MCF 10A (cell line): ENCODE results near the gene POU5F1. TPM values are rescaled to one million over a fixed set of nuclear protein-coding genes. Genes with fewer than 3 reads are reported as not detected.
"Not testable (repeated sequence)": the region's sequence is repeated elsewhere in the genome, so short reads cannot be mapped to it uniquely, and the experiment has no call there.

Experiments
- BruUV-seq: library from RNA; stranded (reverse); fragments of 400-500 nt; replicated peaks from 2 replicates; lab custom pipeline; 2021; lab: Mats Ljungman, UMichigan
- CTCF ChIA-PET: fragments of 300-600 bp; sonication (Branson Sonifier 250); formaldehyde crosslinking; extraction: SDS; loops from one replicate; lab custom pipeline; 2021; ENCODE audit warnings: antibody characterized with exemption, inconsistent platforms; lab: Yijun Ruan, JAX
- POLR2A ChIA-PET: fragments of 300-600, 350-650 bp; sonication (Branson Sonifier 250); formaldehyde crosslinking; extraction: SDS; loops from one replicate; lab custom pipeline; 2020; ENCODE audit warnings: antibody characterized with exemption, inconsistent platforms; lab: Yijun Ruan, JAX
- DNase-seq: peaks from one replicate; pipeline ENCODE4 v3.0.0-alpha.2; 2018; ENCODE audit not compliant: unreplicated experiment
- H3K27ac Mint-ChIP-seq: one replicate; pipeline ENCODE4 v1.8.0; 2022; ENCODE audit warnings: mild to moderate bottlenecking, low read depth, mixed read lengths; ENCODE audit not compliant: unreplicated experiment
- H3K27me3 Mint-ChIP-seq: one replicate; pipeline ENCODE4 v1.8.0; 2022; ENCODE audit warnings: mixed read lengths; ENCODE audit not compliant: insufficient read depth, unreplicated experiment
- H3K36me3 Mint-ChIP-seq: one replicate; pipeline ENCODE4 v1.8.0; 2022; ENCODE audit warnings: mild to moderate bottlenecking, moderate library complexity, mixed read lengths; ENCODE audit not compliant: insufficient read depth, unreplicated experiment
- H3K4me1 Mint-ChIP-seq: one replicate; pipeline ENCODE4 v1.8.0; 2022; ENCODE audit warnings: mixed read lengths; ENCODE audit not compliant: insufficient read depth, unreplicated experiment
- H3K4me3 Mint-ChIP-seq: one replicate; pipeline ENCODE4 v1.8.0; 2022; ENCODE audit warnings: mild to moderate bottlenecking, moderate library complexity, mixed read lengths; ENCODE audit not compliant: unreplicated experiment
- H3K9me3 Mint-ChIP-seq: one replicate; pipeline ENCODE4 v1.8.0; 2022; ENCODE audit warnings: mixed read lengths; ENCODE audit not compliant: unreplicated experiment
- intact Hi-C: fragments of 100-400 bp; cut with micrococcal nuclease; formaldehyde crosslinking; loops from 2 replicates; pipeline ENCODE4 v1.14.1; 2022
- total RNA-seq: library from RNA; stranded (reverse); gene quantifications from 2 replicates; pipeline ENCODE4 v1.2.3, GENCODE V29; 2022
- TF ChIP-seq, protein P1 (sequence below): fragments of 200-600 bp; IDR thresholded peaks from one replicate; pipeline ENCODE4 v1.8.0; 2022; ENCODE audit warnings: antibody characterized with exemption, mild to moderate bottlenecking; ENCODE audit not compliant: unreplicated experiment

POU5F1 gene
- total RNA-seq, 1 experiment from 2014 or later: 1.5 TPM

DNA sequence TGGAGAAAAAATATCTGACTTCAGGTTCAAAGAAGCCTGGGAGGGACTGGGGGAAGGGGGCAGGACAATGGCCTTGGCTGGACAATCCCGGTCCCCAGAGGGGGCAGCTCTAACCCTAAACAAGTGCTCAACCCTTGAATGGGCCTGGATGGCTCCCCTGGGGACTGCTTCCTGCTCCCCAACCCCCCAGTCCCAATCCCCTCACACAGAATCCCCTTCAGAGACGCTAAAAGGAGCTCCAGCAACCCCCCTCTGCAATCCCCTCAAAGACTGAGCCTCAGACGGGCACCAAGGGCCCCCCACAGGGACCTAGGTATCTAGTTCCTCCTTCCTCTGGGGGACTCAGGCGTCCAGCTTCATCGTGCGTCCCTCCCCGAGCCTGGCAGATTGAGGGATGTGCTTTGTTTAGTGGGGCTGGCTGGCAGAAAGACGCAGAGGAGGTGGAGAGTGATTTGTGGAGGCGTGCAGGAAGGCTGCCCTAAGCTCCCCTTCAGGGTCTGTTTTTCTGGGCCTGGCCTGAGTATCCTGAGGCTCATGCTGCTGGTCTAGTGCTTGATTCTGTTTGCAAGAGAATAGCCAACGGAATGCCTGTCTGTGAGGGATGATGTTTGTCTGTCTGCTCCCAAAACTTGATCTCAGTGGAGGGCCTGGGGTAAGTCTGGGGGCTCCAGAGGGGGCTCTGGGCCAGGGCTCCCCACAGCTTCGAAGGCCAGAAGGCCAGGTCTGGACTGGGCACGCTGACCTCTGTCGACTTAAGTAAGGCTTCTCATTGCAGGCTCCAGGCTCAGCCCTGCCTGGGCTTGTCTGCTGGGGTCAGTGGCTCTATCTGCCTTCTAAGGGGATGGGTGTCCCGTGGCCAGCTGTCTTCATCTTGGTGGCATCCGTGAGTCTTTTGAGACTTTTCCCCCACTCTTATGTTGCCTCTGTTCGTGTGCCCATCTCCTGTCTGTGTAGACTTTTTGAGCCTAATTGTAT is 1.7 kb upstream of the POU5F1 start:
- Mint-ChIP-seq H3K4me3 (no peak overlapping the region), H3K36me3 (peaks cover 5% of the 10 kb centered on the region), H3K9me3 (no peaks in the 10 kb centered on the region), H3K4me1 (peaks cover 14% of the 10 kb centered on the region), H3K27me3 (no peaks in the 10 kb centered on the region), H3K27ac (no peak overlapping the region)
- no peak for DNase-seq
- CTCF ChIA-PET: interaction anchor here (0.6 to 1.2 kb wide), 2 partner anchors 44 to 270 kb away, joined by 3 to 4 read pairs; no protein-coding TSS in a partner anchor
- intact Hi-C loops: no loop called here
- POLR2A ChIA-PET: interaction anchor here (0.5 to 1.3 kb wide), 2 partner anchors 14 to 264 kb away, joined by 3 read pairs; partner anchors contain the start of gene TCF19
- TF ChIP-seq, protein P1, sequence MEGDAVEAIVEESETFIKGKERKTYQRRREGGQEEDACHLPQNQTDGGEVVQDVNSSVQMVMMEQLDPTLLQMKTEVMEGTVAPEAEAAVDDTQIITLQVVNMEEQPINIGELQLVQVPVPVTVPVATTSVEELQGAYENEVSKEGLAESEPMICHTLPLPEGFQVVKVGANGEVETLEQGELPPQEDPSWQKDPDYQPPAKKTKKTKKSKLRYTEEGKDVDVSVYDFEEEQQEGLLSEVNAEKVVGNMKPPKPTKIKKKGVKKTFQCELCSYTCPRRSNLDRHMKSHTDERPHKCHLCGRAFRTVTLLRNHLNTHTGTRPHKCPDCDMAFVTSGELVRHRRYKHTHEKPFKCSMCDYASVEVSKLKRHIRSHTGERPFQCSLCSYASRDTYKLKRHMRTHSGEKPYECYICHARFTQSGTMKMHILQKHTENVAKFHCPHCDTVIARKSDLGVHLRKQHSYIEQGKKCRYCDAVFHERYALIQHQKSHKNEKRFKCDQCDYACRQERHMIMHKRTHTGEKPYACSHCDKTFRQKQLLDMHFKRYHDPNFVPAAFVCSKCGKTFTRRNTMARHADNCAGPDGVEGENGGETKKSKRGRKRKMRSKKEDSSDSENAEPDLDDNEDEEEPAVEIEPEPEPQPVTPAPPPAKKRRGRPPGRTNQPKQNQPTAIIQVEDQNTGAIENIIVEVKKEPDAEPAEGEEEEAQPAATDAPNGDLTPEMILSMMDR: no peak
- no TSS peak for BruUV-seq

DNA sequence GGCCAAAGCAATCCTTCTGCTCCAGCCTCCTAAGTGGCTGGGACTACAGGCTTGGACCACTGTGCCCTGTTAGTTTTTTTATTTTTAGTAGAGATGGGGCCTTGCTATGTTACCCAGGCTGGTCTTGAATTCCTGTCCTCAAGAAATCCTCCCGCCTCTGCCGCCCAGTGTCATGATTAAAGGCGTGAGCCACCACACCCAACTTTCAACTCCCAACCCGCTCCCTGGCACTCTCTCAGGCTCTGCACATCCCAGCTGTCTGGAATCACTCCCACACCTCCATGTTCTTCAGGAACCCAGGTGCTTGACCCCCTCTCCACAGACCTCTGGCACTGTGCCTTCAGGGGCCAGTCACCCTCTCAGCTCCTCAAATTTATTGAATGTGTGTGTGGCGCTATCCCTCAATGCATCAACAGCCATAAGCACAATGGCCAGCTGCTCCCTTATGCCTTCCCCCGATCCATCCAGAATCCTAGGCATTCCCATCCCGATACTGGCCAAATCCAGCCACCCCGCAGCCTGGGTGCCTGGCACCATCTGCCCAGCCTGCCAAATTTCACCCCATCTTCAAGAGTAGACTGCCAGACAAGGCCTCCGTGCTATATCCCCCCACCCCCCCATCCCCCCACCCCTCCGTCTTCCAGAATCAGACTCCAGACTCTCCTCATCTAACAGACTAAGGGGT is 647 bp upstream of the POU5F1 start:
- no TSS peak for BruUV-seq
- H3K4me3 Mint-ChIP-seq: no peak overlapping the region
- H3K27ac Mint-ChIP-seq: no peak overlapping the region
- no peaks in the 10 kb centered on the region for H3K9me3 Mint-ChIP-seq
- TF ChIP-seq, protein P1: no peak
- ChIA-PET POLR2A (no interaction called here), CTCF (interaction anchor here (1.2 kb wide), 1 partner anchor 43 kb away, joined by 4 read pairs; no protein-coding TSS in a partner anchor)
- H3K36me3 Mint-ChIP-seq: peaks cover 5% of the 10 kb centered on the region
- intact Hi-C loops: no loop called here
- peaks cover 12% of the 10 kb centered on the region for H3K4me1 Mint-ChIP-seq
- no peak for DNase-seq
- no peaks in the 10 kb centered on the region for H3K27me3 Mint-ChIP-seq

DNA sequence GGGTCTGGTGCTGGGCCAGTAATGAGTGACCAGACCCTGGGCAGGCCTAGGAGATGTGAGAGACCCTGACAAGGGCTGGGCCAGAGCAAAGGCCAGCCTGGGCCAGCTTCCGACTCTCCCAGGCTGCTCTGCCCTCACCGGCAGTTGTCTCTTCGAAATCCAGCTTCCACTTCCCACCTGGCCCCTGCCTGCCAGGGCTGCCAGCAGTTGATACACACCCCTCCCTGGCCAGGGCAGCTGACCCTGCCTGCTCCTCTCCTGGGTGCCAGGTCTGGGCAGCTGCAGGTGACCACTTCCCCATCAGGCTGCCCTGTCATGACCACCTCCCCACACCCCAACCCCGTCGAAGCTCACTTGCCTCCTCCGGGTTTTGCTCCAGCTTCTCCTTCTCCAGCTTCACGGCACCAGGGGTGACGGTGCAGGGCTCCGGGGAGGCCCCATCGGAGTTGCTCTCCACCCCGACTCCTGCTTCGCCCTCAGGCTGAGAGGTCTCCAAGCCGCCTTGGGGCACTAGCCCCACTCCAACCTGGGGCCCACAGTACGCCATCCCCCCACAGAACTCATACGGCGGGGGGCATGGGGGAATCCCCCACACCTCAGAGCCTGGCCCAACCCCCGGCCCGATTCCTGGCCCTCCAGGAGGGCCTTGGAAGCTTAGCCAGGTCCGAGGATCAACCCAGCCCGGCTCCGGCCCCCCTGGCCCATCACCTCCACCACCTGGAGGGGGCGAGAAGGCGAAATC is 453 bp downstream of the POU5F1 start:
- H3K4me1 Mint-ChIP-seq, BruUV-seq, H3K9me3 Mint-ChIP-seq, H3K27ac Mint-ChIP-seq, CTCF ChIA-PET, intact Hi-C loops, H3K27me3 Mint-ChIP-seq, H3K36me3 Mint-ChIP-seq, H3K4me3 Mint-ChIP-seq, DNase-seq, POLR2A ChIA-PET: not testable (repeated sequence)

DNA sequence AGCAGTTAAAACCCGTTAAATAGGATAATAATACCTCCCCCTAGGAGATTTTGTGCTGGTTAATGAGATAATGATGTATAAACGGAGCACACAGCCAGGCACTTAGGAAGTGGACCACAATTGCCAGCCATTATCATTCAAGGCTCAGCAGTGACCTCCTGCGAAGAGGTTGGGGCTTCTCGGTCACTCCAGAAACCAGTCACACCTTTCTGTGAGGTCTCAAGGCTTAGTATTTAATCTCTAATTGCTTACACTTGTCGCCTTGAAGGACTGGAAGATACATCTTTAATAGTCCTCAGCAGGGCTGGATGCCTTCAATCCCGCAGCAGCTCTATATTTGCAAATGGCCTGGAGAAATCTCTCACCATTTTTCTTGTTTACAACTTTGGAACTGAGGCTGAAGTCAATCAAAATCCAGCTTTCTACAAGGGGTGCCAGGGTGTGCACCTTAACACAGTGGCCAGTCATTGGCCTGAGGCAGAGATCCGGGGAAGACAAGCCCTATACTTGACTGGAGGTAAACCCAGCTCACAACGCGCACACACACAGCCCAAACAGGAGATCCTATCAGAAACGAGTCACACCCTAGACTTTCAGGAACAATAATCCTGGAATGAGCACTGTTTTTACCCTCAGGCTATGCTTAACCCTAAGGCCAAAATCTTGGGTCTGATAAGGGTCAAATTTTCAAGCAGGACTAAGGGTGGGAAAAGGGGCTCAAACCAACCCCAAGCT is 1.2 kb downstream of the POU5F1 start:
- ChIA-PET POLR2A (no interaction called here), CTCF (no interaction called here)
- H3K9me3 Mint-ChIP-seq: no peaks in the 10 kb centered on the region
- no peak overlapping the region for H3K4me3 Mint-ChIP-seq
- H3K27me3 Mint-ChIP-seq: no peaks in the 10 kb centered on the region
- no peak overlapping the region for H3K27ac Mint-ChIP-seq
- intact Hi-C loops: no loop called here
- BruUV-seq: no TSS peak
- H3K36me3 Mint-ChIP-seq: peaks cover 5% of the 10 kb centered on the region
- H3K4me1 Mint-ChIP-seq: peaks cover 5% of the 10 kb centered on the region
- TF ChIP-seq, protein P1: no peak
- no peak for DNase-seq
